ENCODE data around the gene IRAK3.

Gene IRAK3

DNA sequence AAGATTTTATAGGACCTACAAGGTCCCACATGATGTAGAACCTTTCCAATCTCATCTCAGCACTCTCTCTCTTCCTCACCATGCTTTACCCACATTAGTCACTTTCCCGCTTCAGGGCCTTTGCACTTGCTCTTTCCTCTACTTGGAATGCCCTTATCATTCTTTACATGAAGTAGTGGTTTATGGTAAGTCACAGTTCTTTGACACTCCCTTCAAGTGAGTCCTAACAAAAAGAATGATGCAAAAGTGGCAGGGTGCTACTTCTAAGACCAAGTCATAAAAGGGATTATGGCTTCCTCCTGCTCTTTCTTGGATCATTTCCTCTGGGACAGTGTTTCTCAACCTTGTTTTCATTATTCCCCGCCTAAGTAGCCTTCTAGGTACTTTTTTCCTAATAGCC, 32.4 kb upstream of the IRAK3 start:
- no peak for TF ChIP-seq NFIC (IDR thresholded peaks at IDR 0.05)
- TF ChIP-seq, protein P1, sequence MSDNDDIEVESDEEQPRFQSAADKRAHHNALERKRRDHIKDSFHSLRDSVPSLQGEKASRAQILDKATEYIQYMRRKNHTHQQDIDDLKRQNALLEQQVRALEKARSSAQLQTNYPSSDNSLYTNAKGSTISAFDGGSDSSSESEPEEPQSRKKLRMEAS (IDR thresholded peaks at IDR 0.05): no peak
- no peak for TF ChIP-seq RAD21 (IDR thresholded peaks at IDR 0.05; ENCODE audit: low read depth)
- no peak for TF ChIP-seq TEAD4 (IDR thresholded peaks at IDR 0.05)
- TF ChIP-seq, protein P2, sequence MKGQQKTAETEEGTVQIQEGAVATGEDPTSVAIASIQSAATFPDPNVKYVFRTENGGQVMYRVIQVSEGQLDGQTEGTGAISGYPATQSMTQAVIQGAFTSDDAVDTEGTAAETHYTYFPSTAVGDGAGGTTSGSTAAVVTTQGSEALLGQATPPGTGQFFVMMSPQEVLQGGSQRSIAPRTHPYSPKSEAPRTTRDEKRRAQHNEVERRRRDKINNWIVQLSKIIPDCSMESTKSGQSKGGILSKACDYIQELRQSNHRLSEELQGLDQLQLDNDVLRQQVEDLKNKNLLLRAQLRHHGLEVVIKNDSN (IDR thresholded peaks at IDR 0.05): no peak

DNA sequence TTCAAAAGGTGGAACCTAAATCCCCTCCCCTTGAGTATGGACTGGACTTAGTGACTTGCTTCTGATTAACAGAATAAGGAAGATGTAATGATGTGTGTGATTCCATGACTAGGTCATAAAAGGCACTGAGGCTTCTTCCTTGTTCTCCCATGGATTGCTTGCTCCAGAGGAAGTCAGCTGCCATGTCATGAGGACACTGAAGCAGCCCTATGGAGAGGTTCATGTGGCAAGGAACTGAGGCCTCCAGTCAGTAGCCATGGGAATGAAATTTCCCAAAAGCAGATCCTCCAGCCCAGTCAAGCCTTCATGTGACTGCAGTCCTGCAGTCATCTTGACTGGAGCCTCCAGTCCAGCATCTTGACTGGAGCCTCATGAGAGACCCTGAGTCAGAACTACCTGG, 29.9 kb upstream of the IRAK3 start:
- TF ChIP-seq, protein P1 (IDR thresholded peaks at IDR 0.05): no peak
- TF ChIP-seq EP300 (IDR thresholded peaks at IDR 0.05; ENCODE audit: borderline replicate concordance): no peak
- TF ChIP-seq TCF12 (IDR thresholded peaks at IDR 0.05; ENCODE audit: low read depth): no peak
- no peak for TF ChIP-seq FOXM1 (IDR thresholded peaks at IDR 0.05; ENCODE audit: borderline replicate concordance, low read depth)
- no peak for TF ChIP-seq CEBPB (IDR thresholded peaks at IDR 0.05)
- TF ChIP-seq TAF1 (IDR thresholded peaks at IDR 0.05; ENCODE audit: low read depth): no peak
- no peak for TF ChIP-seq RAD21 (IDR thresholded peaks at IDR 0.05; ENCODE audit: low read depth)
- TF ChIP-seq, protein P3, sequence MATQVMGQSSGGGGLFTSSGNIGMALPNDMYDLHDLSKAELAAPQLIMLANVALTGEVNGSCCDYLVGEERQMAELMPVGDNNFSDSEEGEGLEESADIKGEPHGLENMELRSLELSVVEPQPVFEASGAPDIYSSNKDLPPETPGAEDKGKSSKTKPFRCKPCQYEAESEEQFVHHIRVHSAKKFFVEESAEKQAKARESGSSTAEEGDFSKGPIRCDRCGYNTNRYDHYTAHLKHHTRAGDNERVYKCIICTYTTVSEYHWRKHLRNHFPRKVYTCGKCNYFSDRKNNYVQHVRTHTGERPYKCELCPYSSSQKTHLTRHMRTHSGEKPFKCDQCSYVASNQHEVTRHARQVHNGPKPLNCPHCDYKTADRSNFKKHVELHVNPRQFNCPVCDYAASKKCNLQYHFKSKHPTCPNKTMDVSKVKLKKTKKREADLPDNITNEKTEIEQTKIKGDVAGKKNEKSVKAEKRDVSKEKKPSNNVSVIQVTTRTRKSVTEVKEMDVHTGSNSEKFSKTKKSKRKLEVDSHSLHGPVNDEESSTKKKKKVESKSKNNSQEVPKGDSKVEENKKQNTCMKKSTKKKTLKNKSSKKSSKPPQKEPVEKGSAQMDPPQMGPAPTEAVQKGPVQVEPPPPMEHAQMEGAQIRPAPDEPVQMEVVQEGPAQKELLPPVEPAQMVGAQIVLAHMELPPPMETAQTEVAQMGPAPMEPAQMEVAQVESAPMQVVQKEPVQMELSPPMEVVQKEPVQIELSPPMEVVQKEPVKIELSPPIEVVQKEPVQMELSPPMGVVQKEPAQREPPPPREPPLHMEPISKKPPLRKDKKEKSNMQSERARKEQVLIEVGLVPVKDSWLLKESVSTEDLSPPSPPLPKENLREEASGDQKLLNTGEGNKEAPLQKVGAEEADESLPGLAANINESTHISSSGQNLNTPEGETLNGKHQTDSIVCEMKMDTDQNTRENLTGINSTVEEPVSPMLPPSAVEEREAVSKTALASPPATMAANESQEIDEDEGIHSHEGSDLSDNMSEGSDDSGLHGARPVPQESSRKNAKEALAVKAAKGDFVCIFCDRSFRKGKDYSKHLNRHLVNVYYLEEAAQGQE (IDR thresholded peaks at IDR 0.05; ENCODE audit: low read depth): no peak
- TF ChIP-seq, protein P2 (IDR thresholded peaks at IDR 0.05): no peak
- TF ChIP-seq ZBTB7A (IDR thresholded peaks at IDR 0.05; ENCODE audit: low read depth): no peak
- TF ChIP-seq CREB1 (IDR thresholded peaks at IDR 0.05; ENCODE audit: low read depth): no peak
- TF ChIP-seq YY1 (IDR thresholded peaks at IDR 0.05; ENCODE audit: low read depth): no peak
- TF ChIP-seq EGR1 (IDR thresholded peaks at IDR 0.05): no peak
- no peak for TF ChIP-seq NFIC (IDR thresholded peaks at IDR 0.05)
- no peak for TF ChIP-seq TEAD4 (IDR thresholded peaks at IDR 0.05)

DNA sequence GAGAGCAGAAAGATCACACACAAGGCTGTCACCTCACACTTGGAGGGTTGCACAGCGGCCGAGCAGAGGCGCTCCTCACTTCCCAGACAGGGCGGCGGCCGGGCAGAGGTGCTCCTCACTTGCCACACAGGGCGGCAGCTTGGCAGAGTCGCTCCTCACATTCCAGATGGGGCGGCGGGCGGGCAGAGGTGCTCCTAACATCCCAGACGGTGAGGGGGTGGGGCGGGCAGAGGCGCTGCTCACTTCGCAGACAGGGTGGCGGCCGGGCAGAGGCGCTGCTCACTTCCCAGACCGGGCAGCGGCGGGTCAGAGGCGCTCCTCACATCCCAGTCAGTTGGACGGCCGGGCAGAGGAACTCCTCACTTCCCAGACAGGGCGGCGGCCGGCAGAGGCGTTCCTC, 28.3 kb upstream of the IRAK3 start:
- TF ChIP-seq FOXM1 (IDR thresholded peaks at IDR 0.05; ENCODE audit: borderline replicate concordance, low read depth) (no peak), EP300 (IDR thresholded peaks at IDR 0.05; ENCODE audit: borderline replicate concordance) (no peak), EGR1 (IDR thresholded peaks at IDR 0.05) (no peak), YY1 (IDR thresholded peaks at IDR 0.05; ENCODE audit: low read depth) (no peak), TAF1 (IDR thresholded peaks at IDR 0.05; ENCODE audit: low read depth) (no peak), RAD21 (IDR thresholded peaks at IDR 0.05; ENCODE audit: low read depth) (no peak), ZBTB7A (IDR thresholded peaks at IDR 0.05; ENCODE audit: low read depth) (no peak), CEBPB (IDR thresholded peaks at IDR 0.05) (no peak), CREB1 (IDR thresholded peaks at IDR 0.05; ENCODE audit: low read depth) (no peak), NFIC (IDR thresholded peaks at IDR 0.05) (no peak), TEAD4 (IDR thresholded peaks at IDR 0.05) (no peak)
- TF ChIP-seq, protein P2 (IDR thresholded peaks at IDR 0.05): no peak
- TF ChIP-seq, protein P3 (IDR thresholded peaks at IDR 0.05; ENCODE audit: low read depth): no peak
- TF ChIP-seq, protein P1 (IDR thresholded peaks at IDR 0.05): no peak

DNA sequence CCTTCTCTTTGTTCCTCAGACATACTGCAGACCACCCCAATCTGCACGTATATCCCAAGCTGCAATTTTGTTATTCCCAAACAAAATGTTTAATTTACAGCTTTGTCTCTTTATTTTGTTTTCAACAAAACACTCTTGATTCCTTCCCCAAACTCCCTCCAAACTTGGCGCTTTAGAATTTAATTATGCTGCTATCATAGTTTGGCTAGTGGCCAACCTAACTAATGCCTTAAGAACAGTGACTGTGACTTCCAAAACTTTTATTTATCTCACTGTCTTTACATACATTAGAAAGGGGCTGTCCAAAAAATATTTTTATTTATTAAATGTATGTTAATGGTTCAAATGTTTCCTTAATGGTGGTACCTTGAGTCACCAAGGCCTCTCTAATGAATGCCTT, 26.3 kb upstream of the IRAK3 start:
- TF ChIP-seq, protein P3 (IDR thresholded peaks at IDR 0.05; ENCODE audit: low read depth): no peak
- TF ChIP-seq CREB1 (IDR thresholded peaks at IDR 0.05; ENCODE audit: low read depth) (no peak), TEAD4 (IDR thresholded peaks at IDR 0.05) (no peak), YY1 (IDR thresholded peaks at IDR 0.05; ENCODE audit: low read depth) (no peak), TAF1 (IDR thresholded peaks at IDR 0.05; ENCODE audit: low read depth) (no peak), EGR1 (IDR thresholded peaks at IDR 0.05) (no peak)
- TF ChIP-seq, protein P2 (IDR thresholded peaks at IDR 0.05): no peak
- TF ChIP-seq, protein P1 (IDR thresholded peaks at IDR 0.05): no peak
